Effector memory CD8-positive, alpha-beta T cell (primary cell): ENCODE results near the gene MCHR1.
A peak's percentile ranks its signal among the peaks of the same experiment; 100 is the strongest.
"Not testable (repeated sequence)": the region's sequence is repeated elsewhere in the genome, so short reads cannot be mapped to it uniquely, and the experiment has no call there.

ENCODE experiments used
- ATAC-seq: fragments of 150-1000 bp; cut with Tn5 transposase; replicated peaks from 2 replicates; pipeline ENCODE4 v1.10.0; 2021; ENCODE audit warnings: mild to moderate bottlenecking, moderate library complexity
- DNase-seq, 3 experiments: peaks; one replicate each; pipeline ENCODE4 v3.0.0; 2021
- H3K27ac Mint-ChIP-seq, 2 donors: one replicate each; pipeline ENCODE4 v1.8.0; 2022; ENCODE audit warnings: mild to moderate bottlenecking in 2 of 2, mixed read lengths in 2 of 2, moderate library complexity in 2 of 2
- H3K27me3 Mint-ChIP-seq, 2 donors: one replicate each; pipeline ENCODE4 v1.8.0; 2022; ENCODE audit warnings: mixed read lengths in 2 of 2
- H3K36me3 Mint-ChIP-seq: one replicate; pipeline ENCODE4 v1.8.0; 2022; ENCODE audit warnings: mild to moderate bottlenecking, moderate library complexity, mixed read lengths; ENCODE audit not compliant: insufficient read depth
- H3K4me1 Mint-ChIP-seq, 2 donors: one replicate each; pipeline ENCODE4 v1.8.0; 2022; ENCODE audit warnings: low read depth in 2 of 2, mixed read lengths in 2 of 2
- H3K4me3 Mint-ChIP-seq, 2 donors: one replicate each; pipeline ENCODE4 v1.8.0; 2022; ENCODE audit warnings: mild to moderate bottlenecking in 2 of 2, mixed read lengths in 2 of 2, moderate library complexity in 2 of 2
- H3K9me3 Mint-ChIP-seq, 2 donors: one replicate each; pipeline ENCODE4 v1.8.0; 2022; ENCODE audit warnings: mixed read lengths in 2 of 2

The MCHR1 gene

DNA sequence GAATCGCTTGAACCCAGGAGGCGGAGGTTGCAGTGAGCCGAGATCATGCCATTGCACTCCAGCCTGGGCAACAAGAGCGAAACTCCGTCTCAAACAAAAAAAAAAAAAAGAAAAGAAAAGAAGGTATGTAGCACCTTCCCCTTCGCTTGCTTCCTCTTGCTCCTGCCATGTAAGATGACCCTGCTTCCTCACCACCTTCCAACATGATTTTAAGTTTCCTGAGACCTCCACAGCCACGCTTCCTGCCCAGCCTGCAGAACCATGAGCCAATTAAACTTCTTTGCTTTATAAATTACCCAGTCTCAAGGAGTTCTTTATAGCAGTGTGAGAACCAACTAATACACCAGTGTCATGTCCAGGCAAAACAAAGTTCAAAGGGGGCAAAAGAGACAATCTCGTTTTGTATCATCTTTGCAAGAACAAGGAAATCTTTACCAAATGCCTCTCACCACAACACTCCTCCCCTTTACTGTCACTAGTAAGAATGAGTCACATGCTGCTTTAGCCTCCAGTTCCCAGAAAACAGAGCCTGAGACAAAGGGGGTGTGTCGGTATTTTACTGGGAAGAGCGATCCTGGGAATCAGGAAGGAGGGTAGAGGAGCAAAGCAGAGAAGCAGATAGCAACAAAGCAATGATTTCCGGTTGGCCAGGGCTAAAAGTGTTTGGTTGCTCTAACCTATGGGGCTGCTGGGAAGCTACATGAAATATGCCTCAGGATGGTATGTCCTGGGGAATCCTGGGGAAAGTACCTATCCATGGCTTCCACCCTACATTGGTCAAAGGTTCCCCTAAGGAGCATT, 10.5 kb upstream of the MCHR1 start:
- Mint-ChIP-seq H3K27ac (peak overlapping the region in 1 of 2 donors; percentile 2), H3K4me3 (no peak overlapping the region), H3K27me3 (peaks cover 0 to 8% of the 10 kb centered on the region in 2 donors), H3K9me3 (no peaks in the 10 kb centered on the region), H3K4me1 (peaks cover 2 to 6% of the 10 kb centered on the region in 2 donors), H3K36me3 (peaks cover 12% of the 10 kb centered on the region)
- ATAC-seq (no peak), DNase-seq (no peak)

DNA sequence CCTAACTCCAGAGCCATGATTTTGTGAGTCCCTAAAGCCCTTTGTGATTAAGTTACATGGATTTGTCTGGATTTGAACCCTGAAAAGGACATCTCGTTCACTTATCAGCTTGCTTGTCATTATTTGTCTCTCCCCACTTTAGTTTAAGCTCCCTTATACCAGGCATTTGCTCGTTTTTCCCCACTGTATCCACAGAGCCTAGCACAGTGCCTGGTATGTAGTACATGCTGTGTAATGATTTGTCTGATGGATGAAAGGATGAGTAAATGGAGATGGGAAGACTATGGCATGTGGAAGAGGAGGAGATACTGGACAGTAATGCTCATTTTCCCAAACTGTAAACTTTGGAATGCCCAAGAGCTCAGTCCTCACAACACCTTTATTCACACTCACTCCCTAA, 9.2 kb upstream of the MCHR1 start:
- H3K27ac Mint-ChIP-seq: no peak overlapping the region

DNA sequence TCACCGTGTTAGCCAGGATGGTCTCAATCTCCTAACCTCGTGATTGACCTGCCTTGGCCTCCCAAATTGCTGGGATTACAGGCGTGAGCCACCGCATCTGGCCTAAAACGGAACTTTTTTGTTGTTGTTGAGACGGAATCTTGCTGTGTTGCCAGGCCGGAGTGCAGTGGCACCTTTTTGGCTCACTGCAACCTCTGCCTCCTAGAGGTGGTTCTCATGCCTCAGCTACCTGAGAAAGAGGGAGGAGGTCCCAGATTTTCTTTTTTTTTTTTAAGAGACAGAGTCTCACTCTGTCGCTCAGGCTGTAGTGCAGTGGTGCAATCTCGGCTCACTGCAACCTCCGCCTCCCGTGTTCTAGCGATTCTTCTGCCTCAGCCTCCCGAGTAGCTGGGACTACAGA, 7.9 kb upstream of the MCHR1 start:
- Mint-ChIP-seq H3K36me3 (peaks cover 7% of the 10 kb centered on the region), H3K27ac (no peak overlapping the region), H3K27me3 (no peaks in the 10 kb centered on the region), H3K4me3 (no peak overlapping the region), H3K4me1 (peaks cover 2 to 6% of the 10 kb centered on the region in 2 donors), H3K9me3 (no peaks in the 10 kb centered on the region)
- DNase-seq (no peak), ATAC-seq (no peak)

More for the DNA sequence above, 9.2 kb upstream of the MCHR1 start:
- H3K27me3 Mint-ChIP-seq: peaks cover 0 to 3% of the 10 kb centered on the region in 2 donors
- no peak overlapping the region for H3K4me3 Mint-ChIP-seq
- ATAC-seq: no peak
- H3K36me3 Mint-ChIP-seq: peaks cover 7% of the 10 kb centered on the region
- DNase-seq: no peak
- H3K9me3 Mint-ChIP-seq: no peaks in the 10 kb centered on the region
- H3K4me1 Mint-ChIP-seq: peaks cover 2 to 6% of the 10 kb centered on the region in 2 donors

DNA sequence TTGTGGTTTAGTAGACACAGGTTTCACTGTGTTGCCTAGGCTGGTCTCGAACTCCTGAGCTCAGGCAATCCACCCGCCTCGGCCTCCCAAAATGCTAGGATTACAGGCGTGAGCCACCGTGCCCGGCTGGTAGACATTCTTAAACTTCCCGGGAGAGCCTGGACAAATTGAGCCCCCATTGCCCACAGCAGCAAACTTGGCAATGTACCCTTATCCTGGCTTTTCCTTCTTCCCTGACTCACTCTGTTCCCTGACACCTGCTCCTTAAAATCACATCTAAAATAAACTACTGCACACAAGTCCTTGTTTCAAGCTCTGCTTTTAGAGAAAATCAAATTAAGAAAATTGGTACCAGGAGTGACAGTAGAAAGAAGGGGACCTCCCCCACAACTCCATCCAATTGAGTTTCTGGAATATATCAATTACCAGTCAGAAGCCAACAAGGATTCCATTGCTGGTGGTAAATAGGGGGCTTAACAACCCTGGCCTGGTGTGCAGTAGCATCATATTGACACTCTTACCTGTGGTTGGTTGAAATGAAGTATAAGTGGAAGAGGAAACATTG, 7.4 kb upstream of the MCHR1 start:
- H3K27ac Mint-ChIP-seq: no peak overlapping the region
- H3K4me3 Mint-ChIP-seq: no peak overlapping the region
- H3K9me3 Mint-ChIP-seq: no peaks in the 10 kb centered on the region
- ATAC-seq (no peak), DNase-seq (no peak)
- peaks cover 7% of the 10 kb centered on the region for H3K36me3 Mint-ChIP-seq
- H3K27me3 Mint-ChIP-seq: no peaks in the 10 kb centered on the region
- peaks cover 2 to 6% of the 10 kb centered on the region in 2 donors for H3K4me1 Mint-ChIP-seq

DNA sequence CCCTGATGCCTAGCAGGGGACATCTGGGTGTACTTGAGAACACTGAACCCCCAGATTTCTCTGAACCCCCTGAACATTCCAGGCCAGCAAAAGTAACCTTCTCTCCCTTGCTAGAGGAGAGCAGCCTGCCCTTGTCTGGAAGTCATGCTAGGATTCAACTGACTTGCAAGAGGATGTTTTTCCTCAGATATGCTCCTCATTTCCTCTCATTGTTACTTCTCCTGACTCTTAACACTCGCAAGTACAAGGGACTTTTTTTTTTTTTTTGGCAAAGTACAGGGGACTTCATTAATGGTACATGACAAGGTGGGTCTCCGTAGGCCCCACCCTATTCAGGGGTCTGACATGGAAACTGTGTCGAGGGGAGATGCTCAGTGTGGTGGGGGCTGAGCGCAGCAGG, 6.3 kb upstream of the MCHR1 start:
- no peak for DNase-seq
- Mint-ChIP-seq H3K27me3 (no peaks in the 10 kb centered on the region), H3K27ac (peak overlapping the region in 1 of 2 donors; percentile 30), H3K4me1 (peaks cover 2 to 6% of the 10 kb centered on the region in 2 donors), H3K4me3 (no peak overlapping the region), H3K9me3 (no peaks in the 10 kb centered on the region), H3K36me3 (peaks cover 4% of the 10 kb centered on the region)
- no peak for ATAC-seq

DNA sequence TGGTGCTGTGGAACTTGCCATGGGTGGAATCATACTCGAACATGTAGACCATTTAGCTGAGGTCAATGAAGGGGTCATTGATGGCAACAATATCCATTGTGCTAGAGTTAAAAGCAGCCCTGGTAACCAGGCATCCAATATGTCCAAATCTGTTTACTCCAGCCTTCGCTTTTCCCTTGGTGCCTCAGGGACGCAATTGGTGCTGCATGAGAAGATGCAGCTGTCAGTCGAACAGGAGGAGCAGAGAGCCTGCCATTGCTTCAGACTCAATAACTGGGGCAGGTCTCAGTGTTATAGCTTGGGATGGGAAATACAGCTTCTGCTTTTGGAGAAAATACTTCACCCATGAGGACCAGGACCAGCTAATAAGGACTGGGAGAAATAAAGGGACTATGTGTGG, 5.0 kb upstream of the MCHR1 start:
- Mint-ChIP-seq H3K9me3 (no peaks in the 10 kb centered on the region), H3K4me3 (no peak overlapping the region), H3K36me3 (peaks cover 5% of the 10 kb centered on the region), H3K27ac (no peak overlapping the region), H3K4me1 (peaks cover 2 to 4% of the 10 kb centered on the region in 2 donors), H3K27me3 (peaks cover 4 to 6% of the 10 kb centered on the region in 2 donors)
- DNase-seq (no peak), ATAC-seq (no peak)

DNA sequence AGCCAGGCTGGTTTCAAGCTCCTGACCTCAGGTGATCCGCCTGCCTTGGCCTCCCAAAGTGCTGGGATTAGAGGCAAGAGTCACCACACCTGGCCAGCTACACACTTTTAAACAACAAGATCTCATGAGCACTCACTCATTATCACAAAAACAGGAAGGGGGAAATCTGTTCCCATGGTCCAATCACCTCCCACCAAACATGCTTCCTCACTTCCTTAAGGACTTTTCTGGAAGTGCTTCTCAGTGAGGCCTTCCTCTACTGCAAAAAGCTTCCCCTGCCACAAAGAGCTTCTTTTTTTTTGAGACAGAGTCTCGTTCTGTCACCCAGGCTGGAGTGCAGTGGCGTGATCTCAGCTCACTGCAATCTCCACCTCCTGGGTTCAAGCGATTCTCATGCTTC, 3.1 kb upstream of the MCHR1 start:
- H3K9me3 Mint-ChIP-seq, ATAC-seq, DNase-seq, H3K36me3 Mint-ChIP-seq, H3K4me3 Mint-ChIP-seq, H3K27ac Mint-ChIP-seq, H3K4me1 Mint-ChIP-seq: not testable (repeated sequence)
- peaks cover 19 to 24% of the 10 kb centered on the region in 2 donors for H3K27me3 Mint-ChIP-seq

DNA sequence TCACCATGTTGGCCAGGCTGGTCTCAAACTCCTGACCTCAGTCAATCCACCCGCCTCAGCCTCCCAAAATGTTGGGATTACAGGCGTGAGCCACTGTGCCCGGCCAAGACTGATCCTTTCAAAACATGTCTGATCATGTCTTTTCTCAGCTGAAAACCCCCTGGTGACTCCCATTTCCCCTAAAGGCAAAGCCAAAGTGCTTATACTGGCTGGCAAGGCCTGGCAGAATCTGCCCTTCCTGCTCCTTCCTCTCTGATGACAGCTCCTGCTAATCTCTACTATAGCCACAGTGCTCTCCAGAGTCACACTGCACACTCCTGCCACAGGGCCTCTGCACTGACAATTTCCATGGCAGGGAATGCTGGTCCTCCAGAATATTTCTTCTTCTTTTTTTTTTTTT, 2.6 kb upstream of the MCHR1 start:
- DNase-seq (no peak), ATAC-seq (no peak)
- Mint-ChIP-seq H3K27ac (no peak overlapping the region), H3K4me1 (peaks cover 0 to 2% of the 10 kb centered on the region in 2 donors), H3K9me3 (no peaks in the 10 kb centered on the region), H3K4me3 (no peak overlapping the region), H3K27me3 (peaks cover 23 to 29% of the 10 kb centered on the region in 2 donors), H3K36me3 (peaks cover 4% of the 10 kb centered on the region)

DNA sequence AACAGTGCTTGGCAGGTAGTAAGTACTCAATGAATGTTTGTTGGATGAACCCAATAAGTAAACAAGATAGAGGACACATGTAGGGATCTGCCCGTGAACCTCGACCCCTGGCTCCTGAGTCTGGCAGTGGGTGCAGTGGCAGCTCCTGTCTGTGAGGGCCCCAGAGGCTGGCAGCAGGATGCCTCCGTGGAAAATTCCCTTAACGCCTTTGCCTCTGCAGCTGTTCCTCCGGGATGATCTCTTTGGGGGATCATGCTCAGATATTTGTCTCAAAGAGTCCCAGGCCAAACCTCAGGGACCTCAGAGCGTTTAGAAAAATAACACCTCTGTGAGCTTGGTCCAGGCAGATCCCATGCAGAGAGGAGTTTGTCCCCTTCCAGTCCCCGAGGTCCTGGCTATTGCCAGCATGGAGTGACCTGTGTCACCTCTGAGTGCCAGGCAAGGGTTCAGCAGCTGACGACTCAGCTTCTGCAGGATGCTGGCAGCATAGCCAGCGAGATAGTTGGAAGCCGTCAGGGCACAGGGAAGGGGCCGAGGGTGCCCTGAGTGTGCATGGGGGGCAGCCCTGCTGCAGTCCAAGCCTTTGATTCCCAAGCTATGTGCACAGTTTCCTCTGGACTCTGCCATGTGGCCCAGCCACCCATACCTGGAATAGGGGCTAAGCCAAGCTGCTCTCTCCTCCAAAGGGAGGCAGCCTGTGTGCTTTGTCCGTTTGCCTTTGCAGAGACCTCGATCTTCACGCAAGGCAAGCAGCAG, 613 bp upstream of the MCHR1 start:
- no peak for DNase-seq
- Mint-ChIP-seq H3K27me3 (peaks cover 24 to 31% of the 10 kb centered on the region in 2 donors), H3K4me1 (peaks cover 9 to 10% of the 10 kb centered on the region in 2 donors), H3K9me3 (no peaks in the 10 kb centered on the region), H3K36me3 (peaks cover 4% of the 10 kb centered on the region), H3K4me3 (no peak overlapping the region), H3K27ac (peak overlapping the region in 1 of 2 donors; percentile 49)
- ATAC-seq: no peak

DNA sequence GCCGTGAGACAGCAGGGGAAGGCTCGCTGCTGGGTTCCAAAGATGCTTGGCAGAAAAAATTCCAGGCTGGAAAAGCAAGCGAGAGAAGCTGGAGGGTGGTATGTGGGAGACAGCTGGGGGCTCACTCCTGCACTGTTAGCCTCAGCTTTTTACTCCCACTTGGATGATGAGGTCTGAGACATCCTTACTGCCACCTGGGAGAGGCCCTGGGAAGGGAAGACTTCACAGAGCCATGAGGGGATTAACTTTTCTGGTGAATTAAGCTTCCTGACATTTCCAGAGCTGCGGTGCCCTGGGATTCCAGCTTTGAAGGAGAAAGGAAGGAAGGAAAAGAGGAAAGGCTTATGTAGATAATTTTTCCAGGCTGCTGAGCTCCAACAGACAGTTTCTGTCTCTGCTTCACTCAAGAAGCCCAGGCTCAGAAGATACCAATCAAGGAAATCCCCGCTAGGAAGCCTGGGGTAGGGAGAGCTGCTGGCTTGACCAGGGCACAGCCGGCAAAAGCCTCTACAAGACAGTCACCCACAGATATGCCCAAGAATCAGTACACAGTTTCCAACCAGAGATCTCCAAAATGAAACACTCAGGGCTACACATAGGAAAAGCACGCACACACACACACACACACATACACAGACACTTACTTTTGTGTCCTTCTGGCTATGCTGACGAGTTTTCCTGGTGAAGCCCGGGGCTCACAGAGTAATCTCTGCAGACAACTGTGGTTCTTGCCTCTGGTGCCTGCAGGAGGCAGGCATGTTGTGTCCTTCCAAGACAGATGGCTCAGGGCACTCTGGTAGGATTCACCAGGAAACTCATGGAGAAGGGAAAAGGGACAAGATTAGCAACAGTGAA, 907 bp downstream of the MCHR1 start:
- Mint-ChIP-seq H3K9me3 (no peaks in the 10 kb centered on the region), H3K4me3 (no peak overlapping the region), H3K4me1 (peaks cover 13 to 14% of the 10 kb centered on the region in 2 donors), H3K27ac (no peak overlapping the region), H3K36me3 (peaks cover 5% of the 10 kb centered on the region), H3K27me3 (peaks cover 24 to 31% of the 10 kb centered on the region in 2 donors)
- DNase-seq: no peak
- no peak for ATAC-seq

DNA sequence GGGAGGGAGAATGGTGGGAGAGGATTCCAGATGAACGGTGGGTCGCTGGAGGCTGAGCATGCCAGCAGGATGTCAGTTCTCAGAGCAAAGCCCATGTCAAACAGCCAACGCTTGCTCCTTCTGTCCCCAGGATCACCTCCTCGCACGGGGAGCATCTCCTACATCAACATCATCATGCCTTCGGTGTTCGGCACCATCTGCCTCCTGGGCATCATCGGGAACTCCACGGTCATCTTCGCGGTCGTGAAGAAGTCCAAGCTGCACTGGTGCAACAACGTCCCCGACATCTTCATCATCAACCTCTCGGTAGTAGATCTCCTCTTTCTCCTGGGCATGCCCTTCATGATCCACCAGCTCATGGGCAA, 1.5 kb downstream of the MCHR1 start:
- H3K36me3 Mint-ChIP-seq: peaks cover 6% of the 10 kb centered on the region
- no peak overlapping the region for H3K27ac Mint-ChIP-seq
- H3K9me3 Mint-ChIP-seq: no peaks in the 10 kb centered on the region
- peaks cover 24 to 31% of the 10 kb centered on the region in 2 donors for H3K27me3 Mint-ChIP-seq
- H3K4me3 Mint-ChIP-seq: no peak overlapping the region
- H3K4me1 Mint-ChIP-seq: peaks cover 13 to 14% of the 10 kb centered on the region in 2 donors
- no peak for DNase-seq
- ATAC-seq: no peak

DNA sequence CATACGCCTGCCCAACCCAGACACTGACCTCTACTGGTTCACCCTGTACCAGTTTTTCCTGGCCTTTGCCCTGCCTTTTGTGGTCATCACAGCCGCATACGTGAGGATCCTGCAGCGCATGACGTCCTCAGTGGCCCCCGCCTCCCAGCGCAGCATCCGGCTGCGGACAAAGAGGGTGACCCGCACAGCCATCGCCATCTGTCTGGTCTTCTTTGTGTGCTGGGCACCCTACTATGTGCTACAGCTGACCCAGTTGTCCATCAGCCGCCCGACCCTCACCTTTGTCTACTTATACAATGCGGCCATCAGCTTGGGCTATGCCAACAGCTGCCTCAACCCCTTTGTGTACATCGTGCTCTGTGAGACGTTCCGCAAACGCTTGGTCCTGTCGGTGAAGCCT, 2.2 kb downstream of the MCHR1 start:
- H3K27ac Mint-ChIP-seq: no peak overlapping the region
- peaks cover 24 to 31% of the 10 kb centered on the region in 2 donors for H3K27me3 Mint-ChIP-seq
- ATAC-seq (no peak), DNase-seq (no peak)
- no peak overlapping the region for H3K4me3 Mint-ChIP-seq
- H3K4me1 Mint-ChIP-seq: peaks cover 14 to 15% of the 10 kb centered on the region in 2 donors
- no peaks in the 10 kb centered on the region for H3K9me3 Mint-ChIP-seq
- H3K36me3 Mint-ChIP-seq: peaks cover 6% of the 10 kb centered on the region

DNA sequence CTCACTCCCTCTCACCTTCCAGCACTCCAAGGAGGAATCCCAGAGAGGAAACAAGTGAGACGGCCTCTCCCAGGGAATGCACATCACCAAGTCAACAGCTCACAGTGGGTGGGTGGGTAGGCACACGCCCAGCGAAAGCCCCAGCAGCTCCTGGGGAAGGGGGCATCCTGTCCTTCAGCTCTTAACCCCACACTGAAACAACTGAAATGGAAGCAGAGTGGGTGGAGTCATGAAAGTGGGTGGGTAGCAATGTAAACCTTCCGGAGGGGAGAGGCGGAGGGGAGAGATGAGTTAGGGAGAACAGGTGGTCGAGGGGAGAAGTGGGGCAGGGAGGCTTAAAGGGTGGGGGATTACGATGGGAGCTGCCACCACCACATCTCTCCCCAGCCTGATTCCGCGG, 5.4 kb downstream of the MCHR1 start:
- Mint-ChIP-seq H3K27ac (peak overlapping the region in 1 of 2 donors; percentile 85), H3K4me1 (peaks cover 14% of the 10 kb centered on the region in 2 donors), H3K27me3 (peaks cover 16 to 21% of the 10 kb centered on the region in 2 donors), H3K4me3 (peak overlapping the region; percentile 83 to 85), H3K36me3 (peaks cover 2% of the 10 kb centered on the region), H3K9me3 (no peaks in the 10 kb centered on the region)
- DNase-seq: no peak
- ATAC-seq: peak; percentile 11
